Measurements from ENCODE around the gene SIRPG. TPM values are rescaled to one million over a fixed set of nuclear protein-coding genes. Genes with fewer than 3 reads are reported as not detected.

SIRPG gene
- total RNA-seq, 4 donors from 2014 or later = not detected

DNA sequence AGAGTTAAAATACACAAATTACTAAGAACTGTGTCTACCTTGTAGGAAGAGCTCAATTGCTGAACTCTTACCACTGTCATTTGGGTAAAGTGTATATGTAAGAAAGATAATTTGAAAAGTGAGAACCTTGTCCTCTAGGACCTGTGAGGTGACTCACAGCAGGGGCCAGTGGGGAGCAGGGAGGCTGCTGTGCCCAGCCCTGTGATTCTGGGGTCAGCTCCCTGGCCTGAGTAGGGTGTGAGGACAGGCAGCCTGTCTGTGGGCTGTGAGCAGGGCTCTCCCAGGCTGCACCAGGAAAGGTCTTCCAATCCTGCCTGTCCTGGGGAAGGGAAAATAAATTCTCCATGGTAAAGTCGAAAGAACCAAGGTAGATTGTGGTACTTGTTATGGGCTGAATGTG is 27.3 kb upstream of the SIRPG start:
- TF ChIP-seq, protein P1, sequence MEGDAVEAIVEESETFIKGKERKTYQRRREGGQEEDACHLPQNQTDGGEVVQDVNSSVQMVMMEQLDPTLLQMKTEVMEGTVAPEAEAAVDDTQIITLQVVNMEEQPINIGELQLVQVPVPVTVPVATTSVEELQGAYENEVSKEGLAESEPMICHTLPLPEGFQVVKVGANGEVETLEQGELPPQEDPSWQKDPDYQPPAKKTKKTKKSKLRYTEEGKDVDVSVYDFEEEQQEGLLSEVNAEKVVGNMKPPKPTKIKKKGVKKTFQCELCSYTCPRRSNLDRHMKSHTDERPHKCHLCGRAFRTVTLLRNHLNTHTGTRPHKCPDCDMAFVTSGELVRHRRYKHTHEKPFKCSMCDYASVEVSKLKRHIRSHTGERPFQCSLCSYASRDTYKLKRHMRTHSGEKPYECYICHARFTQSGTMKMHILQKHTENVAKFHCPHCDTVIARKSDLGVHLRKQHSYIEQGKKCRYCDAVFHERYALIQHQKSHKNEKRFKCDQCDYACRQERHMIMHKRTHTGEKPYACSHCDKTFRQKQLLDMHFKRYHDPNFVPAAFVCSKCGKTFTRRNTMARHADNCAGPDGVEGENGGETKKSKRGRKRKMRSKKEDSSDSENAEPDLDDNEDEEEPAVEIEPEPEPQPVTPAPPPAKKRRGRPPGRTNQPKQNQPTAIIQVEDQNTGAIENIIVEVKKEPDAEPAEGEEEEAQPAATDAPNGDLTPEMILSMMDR (IDR thresholded peaks at IDR 0.05; ENCODE audit: low read depth) = no peak

DNA sequence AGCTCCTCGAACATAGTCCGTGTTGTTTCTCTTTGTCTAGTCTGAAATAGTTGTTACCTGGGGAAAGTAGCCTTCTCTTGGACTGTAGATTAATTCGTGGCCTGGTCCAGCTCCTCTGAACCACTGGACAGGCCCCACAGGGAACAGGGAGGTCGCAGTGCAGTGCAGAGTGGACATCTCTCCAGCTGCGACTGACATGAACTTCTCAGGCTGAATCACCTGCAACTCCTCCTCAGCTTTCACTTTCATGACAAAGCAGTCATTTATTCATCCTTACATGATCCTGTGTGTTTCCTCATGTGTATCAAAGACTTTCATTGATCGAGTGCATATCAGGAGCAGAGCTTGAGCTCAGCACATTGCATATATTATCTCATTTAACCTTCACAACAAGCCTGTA is 19.1 kb upstream of the SIRPG start:
- TF ChIP-seq, protein P1 (IDR thresholded peaks at IDR 0.05; ENCODE audit: low read depth) = no peak

DNA sequence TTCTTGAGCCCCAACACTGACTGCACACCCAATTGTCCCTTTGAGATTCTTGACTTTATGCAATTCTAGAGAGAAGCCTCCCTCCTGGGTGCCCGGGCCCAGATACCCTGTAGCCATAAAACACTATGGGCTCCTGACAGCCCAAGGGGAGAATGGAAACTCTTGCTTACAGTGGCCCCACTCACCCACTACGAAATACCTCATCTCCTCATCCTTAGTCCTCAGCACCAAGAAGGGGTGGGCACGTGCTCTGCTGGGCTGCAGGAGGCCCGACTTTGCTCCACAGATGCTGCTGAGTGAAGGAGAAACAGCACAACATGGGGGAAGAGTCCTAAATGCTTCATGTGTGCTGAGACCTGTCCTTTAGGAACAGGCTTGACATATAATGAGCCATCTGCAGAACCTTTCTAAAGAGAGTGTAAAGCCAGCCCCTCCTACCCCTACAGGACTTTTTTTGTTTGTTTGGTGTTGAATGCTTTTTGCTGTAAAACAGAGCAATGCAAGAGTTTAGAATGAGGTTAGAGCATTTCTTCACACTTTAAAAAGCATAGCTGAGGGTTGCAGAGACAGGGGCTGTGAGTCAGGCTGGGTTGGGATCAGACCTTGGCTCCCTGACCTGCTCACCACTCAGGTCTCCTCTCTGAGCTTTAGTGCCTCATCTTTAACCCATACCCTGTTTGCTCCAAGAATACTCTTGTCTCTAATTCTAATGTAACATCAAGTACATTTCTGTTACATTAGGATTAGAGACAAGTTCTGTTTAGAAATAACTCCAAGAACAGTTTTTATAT is 17.6 kb upstream of the SIRPG start:
- TF ChIP-seq, protein P1 (IDR thresholded peaks at IDR 0.05; ENCODE audit: low read depth) = no peak

DNA sequence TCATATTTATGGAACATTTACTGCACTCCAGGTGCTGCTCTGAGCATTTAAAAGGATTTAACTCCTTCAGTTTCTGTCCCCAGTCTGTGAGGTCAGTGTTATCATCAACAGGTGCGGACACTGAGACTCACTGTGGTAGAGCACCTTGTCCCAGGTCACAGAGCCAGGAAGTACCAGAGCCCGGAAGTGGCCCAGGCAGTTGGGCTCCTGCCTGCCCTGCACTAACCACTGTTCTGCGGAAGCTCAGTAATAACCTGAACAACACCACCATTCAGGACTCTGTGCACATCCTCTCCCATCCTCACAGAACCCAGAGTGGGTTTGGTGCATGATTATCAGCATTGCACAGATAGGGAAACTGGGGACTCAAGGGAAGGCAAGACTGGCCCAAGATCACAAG is 16.8 kb upstream of the SIRPG start:
- TF ChIP-seq, protein P1 (IDR thresholded peaks at IDR 0.05; ENCODE audit: low read depth) = no peak

DNA sequence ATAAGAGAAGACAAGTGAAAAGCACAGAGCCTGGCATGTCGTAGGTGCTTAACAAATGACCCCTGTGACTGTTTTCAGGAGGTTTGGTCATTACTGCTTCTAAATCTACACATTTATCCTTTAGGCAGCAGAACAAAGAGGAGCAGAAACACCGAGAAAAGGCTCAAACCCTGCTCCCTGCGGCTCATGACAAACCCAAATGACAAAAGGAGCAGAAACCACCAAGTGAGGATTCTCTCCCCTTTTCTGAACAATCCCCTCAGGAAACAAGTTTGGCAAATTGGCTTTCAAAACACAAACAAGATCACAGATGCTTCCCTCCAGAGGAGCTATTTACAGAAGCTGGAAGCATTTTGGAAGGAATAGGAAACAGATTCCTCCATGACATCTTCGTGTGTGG is 15.8 kb upstream of the SIRPG start:
- TF ChIP-seq, protein P1 (IDR thresholded peaks at IDR 0.05; ENCODE audit: low read depth) = no peak

DNA sequence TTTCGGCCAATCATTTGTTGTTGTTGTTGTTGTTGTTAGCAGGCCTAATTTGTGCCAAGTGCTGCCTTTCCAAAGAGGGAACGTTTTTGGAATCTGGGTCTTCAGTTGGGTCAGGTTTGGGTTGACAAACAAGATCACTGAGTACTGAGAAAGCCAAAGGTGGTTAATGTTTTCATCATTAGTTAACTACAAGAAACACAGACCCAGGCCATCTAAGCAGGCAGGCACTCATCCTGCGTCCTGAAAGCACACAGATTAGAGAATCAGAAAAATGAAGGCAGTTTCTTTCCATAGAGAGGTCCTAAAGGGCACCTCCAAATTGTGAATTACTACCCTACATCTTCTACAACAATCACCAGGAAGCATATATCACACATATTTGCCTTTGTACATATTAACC is 15.1 kb upstream of the SIRPG start:
- TF ChIP-seq, protein P1 (IDR thresholded peaks at IDR 0.05; ENCODE audit: low read depth) = no peak

DNA sequence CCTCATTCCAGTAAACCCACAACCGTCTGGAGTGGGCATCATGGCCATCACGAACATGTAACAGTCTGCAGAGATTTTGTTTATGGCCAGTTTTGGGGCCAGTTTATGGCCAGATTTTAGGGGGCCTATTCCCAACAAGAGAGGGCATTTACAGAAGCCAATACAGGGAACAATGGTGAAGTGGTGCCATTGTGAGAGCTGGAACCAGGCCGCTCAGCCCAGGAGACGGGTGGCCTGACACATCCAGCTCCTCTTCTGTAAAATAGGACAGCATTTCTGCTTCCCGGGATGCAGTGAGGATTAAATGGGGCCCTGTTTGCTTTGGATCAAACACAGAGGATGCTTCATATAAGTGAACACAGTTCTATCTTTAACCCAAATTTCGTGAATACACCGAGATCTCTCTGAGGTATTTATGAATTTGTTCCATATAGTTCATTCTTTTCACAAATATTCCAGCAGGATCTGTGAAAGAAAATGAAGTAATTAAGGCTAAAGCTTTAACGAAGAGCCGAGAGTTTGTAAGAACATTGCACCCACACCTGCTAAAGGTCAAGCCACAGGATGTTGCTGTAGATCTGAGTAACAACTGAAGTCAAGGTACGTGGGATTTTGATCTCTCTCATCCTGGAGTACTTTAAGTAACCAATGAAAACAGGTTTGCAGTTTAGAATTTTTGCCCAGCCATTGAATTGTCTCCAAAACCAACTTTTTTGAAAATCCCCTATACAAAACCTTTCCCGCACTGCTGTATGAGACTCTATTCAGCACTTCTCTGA is 14.5 kb upstream of the SIRPG start:
- TF ChIP-seq, protein P1 (IDR thresholded peaks at IDR 0.05; ENCODE audit: low read depth) = no peak

All from subcutaneous adipose tissue (tissue), 4 donors.